Uterus (tissue), 2 donors: ENCODE data around the gene RELB.

Experiments used
- CTCF ChIP-seq, 4 experiments: fragments of 200-600 bp in 2 of 4; fragments of 450-650 bp in 2 of 4; sonication (generic) in 2 of 4; IDR thresholded peaks; one replicate each; pipeline ENCODE4 v1.5.1; 2016 to 2019; ENCODE audit warnings: antibody characterized with exemption in 4 of 4, mild to moderate bottlenecking in 2 of 4, moderate library complexity in 1 of 4
- POLR2A ChIP-seq, 2 donors: fragments of 450-650 bp; IDR thresholded peaks; one replicate each; pipeline ENCODE4 v1.6.1; 2016; ENCODE audit warnings: antibody characterized with exemption in 2 of 2, mild to moderate bottlenecking in 1 of 2, moderate library complexity in 1 of 2

DNA sequence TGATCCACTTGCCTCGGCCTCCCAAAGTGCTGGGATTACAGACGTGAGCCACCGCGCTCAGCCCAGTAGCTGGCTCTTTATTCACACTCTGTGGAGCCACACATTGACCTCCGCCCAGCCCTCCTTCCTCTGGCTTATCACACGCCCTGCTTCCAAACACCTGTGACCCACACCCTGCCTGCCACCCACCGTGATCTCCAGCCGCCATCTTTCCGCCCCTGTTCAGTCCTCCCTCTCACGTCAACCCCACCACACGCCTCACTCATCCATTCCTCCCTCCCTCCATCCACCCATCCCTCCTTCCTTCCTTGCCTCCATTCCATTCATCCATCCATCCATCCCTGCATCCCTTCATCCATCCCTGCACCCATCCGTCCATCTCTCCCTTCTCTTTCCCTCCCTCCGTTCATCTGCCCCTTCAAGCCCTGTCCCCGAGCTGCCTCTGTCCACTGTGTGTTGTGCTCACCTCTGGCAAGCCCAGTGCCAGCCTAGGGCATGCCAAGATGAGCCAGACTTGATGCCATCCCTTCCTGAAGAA lies 57.4 kb downstream of the RELB start:
- TF ChIP-seq CTCF (IDR thresholded peaks at IDR 0.05) = no peak
- no peak for TF ChIP-seq POLR2A (IDR thresholded peaks at IDR 0.05)
